HEK293 (cell line): Measurements from ENCODE around the gene KRTAP13-2.

Source experiments
- ATF2 ChIP-seq: fragments of 450-650 bp; formaldehyde crosslinking; IDR thresholded peaks from 2 replicates; pipeline ENCODE4 v1.5.1; 2016; ENCODE audit warnings: missing biosample characterization, missing genetic modification characterization, low read depth
- CTCF ChIP-seq: fragments of 450-650 bp; formaldehyde crosslinking; IDR thresholded peaks from 2 replicates; pipeline ENCODE4 v1.5.1; 2016; ENCODE audit warnings: missing biosample characterization, missing genetic modification characterization
- ZSCAN16 ChIP-seq: fragments of 450-650 bp; formaldehyde crosslinking; IDR thresholded peaks from 2 replicates; pipeline ENCODE4 v1.5.1; 2016; ENCODE audit warnings: missing biosample characterization, missing genetic modification characterization

GRCh38 chr21:30415993-30416392, 43.9 kb upstream of the KRTAP13-2 start:
- TF ChIP-seq CTCF (no peak), ATF2 (no peak), ZSCAN16 (tag by site-specific recombination) (no peak)
